EL (cell line): ENCODE results near the gene PTPRN2.

Experiments used
- DNase-seq: peaks from one replicate; pipeline ENCODE4 v3.0.0-alpha.2; 2016

Gene PTPRN2

DNA sequence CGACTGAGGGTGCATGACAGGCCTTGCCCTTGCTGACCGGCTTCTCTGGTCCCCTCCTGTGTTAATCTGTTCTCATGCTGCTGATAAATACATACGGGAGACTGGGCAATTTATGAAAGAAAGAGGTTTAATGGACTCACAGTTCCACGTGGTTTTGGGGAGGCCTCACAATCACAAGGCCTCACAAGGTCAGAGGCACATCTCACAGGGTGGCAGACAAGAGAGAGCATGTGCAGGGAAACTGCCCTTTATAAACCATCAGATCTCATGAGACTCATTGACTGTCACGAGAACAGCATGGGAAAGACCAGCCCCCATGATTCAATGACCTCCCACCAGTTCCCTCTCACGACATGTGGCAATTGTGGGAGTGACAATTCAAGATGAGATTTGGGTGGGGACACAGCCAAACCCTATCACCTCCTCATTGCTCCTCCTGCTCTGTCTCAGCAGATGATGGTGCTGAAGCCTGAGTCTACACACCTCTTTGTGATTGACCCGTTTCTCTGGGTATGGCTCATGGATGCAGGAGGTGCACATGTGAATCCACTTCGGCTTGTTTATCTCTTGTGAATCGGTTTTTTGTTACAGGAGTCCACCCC, 703.1 kb downstream of the PTPRN2 start:
- DNase-seq, result no peak

DNA sequence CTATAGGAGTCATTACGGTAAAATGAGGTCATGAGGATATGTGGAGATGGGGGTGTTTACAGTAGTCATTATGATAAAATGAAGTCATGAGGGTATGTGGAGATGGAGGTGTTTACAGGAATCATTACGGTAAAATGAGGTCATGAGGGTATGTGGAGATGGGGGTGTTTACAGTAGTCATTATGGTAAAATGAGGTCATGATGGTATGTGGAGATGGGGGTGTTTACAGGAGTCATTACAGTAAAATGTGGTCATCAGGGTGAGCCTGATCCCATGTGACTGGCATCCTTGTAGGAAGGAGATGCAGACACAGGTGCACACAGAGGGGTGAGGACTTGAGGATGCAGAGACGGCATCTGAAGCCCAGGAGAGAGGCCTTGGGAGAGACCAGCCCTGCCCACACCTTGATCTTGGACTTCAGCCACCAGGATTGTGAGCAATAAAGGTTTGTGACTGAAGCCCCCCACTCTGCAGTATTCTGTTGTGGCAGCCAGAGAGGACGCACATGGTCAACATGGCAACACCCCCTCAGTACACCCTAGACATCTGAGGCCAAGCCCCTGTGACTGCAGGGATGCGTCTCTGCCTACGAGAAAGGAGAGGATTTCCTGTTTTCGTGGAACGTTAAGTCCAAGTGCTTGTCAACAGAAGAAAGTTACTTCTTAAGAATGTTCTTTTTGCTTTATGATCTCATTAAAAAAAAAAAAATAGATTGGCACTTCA, 706.4 kb downstream of the PTPRN2 start:
- DNase-seq, result no peak

DNA sequence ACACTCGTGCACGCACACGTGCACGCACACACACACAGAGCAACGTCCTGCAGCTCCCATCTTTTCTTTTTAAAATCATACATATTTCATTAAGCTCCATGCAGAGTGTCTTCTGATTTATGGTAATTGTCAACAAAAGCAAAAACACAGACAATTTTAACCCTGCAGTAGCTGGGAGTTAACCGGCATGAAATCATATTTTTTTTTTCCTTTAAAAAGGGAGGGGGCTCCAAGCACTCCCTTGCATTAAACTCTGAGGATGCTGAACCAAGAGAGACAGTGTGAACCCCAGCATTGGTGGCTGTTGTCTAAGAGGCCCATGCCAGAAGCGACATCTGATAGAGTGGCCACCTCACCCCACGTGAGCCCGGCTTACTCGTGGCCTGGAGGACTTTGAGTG, 708.2 kb downstream of the PTPRN2 start:
- DNase-seq, result no peak

DNA sequence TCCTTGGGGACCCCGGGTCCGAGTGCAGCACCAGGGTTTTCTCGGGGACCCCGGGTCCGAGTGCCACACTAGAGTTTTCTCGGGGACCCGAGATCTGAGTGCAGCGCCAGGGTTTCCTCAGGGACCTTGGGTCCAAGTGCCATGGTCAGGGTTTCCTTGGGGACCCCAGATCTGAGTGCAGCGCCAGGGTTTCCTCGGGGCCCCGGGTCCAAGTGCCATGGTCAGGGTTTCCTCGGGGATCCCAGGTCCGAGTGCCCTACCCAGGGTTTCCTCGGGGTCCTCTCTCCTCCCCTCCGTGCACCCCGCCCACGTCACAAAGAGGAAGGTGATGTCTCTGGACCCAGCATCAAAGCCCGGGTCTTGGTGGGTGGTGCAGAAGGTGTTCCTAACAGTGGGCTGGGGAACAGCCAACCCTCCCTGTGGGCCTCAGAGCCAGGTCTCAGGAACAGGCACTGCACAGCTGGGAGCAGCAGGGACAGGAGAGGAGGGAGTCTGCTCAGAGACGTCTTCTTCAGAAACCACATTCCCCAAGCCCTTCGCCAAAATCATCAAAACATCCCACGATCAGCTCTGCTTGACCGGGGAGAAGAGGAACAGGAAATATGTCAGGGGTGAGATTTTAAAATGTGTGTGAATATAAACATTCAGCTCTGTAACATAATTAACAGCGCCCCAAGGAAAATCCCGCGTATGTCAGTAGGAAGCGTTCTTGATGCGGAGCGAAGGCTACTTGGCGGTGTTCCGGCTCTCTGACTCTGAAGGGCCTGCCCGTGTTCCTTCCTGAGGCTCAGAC, 710.1 kb downstream of the PTPRN2 start:
- DNase-seq, result no peak

DNA sequence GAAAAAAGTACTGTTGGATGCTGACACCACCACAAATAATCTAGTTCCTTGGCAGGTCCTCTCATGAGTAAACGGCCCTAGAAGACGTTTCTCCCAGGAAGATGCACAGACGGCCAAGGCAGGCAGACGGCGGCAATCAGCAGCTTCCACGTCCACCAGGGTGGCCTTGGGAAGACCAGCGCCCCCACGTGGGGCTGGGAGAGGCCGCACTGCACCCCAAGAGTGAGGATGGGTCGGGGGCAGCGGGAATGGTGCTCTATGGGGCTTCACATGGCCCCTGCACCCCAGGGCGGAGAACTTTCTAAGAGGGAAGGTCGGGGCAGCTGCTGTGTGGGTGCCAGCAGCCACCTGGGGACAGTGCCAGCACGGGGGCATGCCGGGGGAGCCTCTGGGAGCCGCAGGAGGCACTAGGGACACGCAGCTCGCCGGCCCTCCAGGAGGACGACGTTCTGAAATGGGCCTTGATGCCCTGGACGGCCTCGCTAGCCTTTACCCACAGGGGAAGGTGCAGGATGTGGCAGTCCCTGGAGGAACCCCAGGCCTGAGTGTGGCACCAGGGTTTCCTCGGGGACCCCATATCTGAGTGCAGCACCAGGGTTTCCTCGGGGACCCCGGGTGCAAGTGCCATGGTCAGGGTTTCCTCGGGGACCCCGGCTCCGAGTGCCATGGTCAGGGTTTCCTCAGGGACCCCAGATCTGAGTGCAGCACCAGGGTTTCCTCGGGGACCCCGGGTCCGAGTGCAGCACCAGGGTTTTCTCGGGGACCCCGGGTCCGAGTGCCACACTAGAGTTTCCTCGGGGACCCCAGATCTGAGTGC, 710.9 kb downstream of the PTPRN2 start:
- DNase-seq, result no peak

DNA sequence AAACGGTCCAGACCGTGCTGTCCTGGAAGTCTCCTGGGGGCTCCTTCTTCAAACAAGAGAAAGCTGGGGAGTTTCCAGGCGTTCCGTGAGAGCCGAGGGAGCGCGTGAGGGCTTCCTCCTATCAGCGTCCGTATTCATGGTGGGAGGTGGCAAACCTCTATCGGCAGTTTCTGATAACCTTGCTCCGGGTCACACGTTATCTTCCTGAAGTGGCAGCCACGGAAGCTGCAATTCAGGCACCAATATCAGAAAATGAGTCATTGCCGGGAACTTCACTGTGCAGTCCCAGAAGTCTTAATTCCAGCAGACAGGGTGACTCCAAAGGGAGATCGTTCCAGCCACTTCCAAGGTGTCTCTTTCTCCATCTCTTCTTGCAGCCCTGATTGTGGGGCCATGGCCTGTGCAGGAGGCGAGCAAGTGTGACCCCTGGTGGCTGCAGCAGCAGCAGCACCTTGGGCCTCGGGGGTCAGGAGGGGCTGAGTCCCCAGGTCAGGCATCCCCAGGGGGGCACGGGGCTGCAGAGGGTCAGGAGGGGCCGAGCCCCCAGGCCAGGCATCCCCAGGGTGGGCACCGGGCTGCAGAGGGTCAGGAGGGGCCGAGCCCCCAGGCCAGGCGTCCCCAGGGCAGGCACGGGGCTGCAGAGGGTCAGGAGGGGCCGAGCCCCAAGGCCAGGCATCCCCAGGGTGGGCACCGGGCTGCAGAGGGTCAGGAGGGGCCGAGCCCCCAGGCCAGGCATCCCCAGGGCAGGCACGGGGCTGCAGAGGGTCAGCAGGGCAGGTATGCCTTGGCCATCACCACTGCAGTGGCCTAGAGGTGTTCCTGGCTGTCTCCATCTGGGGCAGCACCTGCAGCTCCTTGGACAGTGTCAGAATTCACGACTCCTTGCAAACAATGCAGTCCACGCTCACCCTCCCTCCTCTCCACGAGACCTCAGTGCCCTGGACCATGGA, 712.1 kb downstream of the PTPRN2 start:
- no peak for DNase-seq

DNA sequence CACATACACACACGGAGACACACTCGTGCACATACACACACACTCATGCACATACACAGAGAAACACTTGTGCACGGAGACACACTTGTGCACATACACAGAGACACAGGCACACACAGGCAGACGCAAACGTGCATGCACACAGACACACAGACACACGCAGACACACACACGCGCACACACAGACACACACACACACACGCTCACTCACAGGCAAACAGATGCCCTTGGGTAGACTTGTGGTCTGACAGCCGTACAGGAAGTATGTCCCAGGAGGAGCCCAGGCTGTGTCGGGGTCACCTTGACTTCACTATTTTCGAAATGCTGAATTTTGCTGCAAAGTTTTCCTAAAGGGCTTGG, 712.8 kb downstream of the PTPRN2 start:
- no peak for DNase-seq

DNA sequence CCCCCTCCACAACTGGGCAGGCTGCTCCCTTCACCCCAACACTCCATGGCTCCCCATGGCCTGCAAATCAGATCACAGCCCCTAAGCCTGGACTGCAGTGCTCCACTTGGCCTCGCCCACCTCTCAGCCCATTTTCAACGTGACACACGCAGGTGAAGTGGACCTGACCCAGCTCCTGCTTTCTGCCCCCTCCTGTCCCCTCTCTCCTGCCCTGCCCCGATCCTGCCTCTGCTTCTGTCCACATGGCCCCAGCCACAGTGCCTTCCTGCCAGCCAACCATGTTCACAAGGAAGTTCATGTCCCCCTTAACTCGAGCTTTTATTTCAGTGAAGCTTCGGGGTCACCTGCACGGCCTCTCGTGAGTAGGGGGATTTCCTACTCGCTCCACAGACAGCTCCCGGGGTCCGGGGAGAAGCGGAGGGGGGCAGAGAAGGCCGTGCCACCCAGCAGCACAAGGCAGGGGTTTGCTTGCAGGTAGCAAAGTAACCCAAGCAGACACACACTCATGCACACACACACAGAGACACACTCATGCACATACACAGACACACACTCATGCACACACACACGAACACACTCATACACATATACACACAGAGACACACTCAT, 713.3 kb downstream of the PTPRN2 start:
- DNase-seq, result no peak

DNA sequence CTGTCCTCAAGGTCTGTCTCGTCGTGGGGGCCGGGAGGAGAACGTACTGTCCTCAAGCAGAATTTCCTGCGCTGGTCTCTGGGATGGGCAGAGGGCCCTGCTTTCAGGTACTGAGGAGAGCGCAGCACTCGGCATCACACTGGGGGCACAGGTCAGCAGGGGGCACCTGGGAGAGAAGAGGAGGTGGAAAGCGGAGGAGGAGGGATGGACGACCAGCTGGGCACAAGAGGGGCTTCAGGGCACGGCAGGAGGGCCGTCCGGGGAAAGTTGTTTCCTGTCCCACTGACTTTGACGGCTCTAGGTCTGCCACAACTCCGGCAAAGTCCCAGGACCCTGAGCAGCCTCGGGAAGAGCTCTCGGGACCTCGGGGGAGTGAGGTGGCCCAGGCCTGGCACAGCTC, 714.0 kb downstream of the PTPRN2 start:
- DNase-seq, result no peak

DNA sequence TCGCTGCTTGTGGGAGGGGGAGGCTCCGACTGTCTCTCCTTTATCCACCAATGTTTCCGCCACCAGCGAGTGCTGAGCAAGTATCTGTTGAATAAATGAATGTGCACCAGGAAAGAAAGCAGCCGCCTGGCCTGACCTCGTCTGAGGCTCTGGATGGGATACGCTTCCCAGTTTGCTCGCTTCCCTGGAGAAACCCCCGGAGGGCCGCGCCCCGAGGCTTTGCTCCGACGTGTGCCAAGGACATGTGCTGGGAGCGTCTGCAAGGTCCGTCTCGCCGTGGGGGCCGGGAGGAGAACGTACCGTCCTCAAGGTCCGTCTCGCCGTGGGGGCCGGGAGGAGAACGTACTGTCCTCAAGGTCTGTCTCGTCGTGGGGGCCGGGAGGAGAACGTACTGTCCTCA, 714.4 kb downstream of the PTPRN2 start:
- DNase-seq, result no peak

DNA sequence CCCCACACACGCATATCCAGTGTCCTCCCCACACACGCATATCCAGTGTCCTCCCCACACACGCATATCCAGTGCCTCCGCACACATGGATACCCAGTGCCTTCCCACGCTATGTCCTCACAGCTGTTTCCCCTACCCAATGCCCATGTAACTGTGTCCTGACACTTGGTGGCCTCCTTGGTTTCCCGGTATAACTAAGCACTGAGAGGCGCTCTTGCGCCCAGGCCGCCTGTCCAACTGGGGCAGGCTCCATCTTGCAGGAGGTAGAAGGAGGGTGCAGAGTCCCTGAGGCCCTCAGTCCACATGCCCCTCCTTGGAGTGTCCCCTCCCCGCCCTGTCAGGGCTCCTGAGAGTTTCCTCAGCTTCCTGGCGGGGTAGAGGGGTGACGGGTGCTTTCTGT, 715.2 kb downstream of the PTPRN2 start:
- no peak for DNase-seq

DNA sequence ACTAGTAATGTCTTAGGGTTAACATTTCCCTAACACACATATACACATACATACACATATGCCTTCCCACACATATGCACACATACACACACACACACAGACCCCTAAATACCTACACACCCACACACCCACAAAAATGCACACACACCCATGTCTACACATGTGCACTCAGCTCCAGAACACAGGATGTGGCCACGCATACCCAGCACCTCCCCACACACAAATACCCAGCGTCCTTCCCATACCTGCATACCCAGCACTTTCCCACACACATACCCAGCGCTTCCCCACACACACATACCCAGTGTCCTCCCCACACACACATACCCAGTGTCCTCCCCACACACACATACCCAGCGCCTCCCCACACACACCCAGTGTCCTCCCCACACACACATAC, 715.9 kb downstream of the PTPRN2 start:
- no peak for DNase-seq

DNA sequence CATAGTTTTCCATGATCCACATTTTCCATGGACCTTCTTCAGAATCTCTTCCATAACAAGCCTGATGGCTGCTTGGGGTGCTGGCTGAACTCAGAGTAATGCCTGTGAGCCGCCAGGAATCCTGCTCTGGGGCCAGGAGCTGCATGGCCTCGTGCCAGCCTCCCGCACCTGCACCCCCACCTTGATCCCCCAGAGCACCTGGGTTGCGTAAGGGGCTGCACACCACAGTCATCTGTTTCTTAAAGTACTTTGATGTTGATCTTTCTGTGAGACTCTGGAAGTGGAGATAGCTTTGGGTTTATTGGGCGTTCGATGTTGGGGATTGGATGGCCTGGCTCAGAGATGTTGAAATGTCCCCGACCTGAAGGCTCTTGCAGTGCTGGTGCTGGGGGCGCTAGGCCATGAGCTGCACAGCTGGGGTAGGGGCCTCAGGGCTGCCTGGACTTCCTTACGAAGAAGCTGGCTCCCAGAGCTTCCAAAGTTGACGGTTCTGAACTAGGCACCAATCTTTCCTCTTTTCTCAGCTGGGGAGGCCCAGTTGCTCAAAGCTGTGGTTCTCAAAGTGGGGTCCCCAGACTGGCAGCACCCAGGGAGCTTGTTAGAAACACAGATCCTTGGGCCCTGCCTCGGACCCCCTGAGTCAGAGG, 716.9 kb downstream of the PTPRN2 start:
- no peak for DNase-seq

DNA sequence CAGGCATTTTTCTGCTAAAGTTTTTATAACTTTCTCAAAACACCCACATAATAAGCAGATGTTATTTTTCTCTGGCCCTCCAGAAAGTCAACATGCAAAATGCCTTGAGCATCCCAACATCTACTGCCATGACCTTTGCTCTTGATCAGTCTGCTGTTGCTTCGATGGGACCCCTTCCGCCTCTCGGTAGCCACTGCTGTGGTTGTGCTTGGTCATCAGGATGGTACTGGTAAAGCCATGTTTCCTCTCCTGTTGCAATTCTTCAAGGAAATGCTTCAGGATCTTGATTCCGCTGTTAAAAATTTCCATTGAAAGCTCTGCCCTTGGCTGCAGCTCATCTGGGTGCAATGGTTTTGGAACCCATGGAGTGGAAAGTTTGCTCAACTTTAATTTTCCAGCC, 717.8 kb downstream of the PTPRN2 start:
- DNase-seq, result no peak

DNA sequence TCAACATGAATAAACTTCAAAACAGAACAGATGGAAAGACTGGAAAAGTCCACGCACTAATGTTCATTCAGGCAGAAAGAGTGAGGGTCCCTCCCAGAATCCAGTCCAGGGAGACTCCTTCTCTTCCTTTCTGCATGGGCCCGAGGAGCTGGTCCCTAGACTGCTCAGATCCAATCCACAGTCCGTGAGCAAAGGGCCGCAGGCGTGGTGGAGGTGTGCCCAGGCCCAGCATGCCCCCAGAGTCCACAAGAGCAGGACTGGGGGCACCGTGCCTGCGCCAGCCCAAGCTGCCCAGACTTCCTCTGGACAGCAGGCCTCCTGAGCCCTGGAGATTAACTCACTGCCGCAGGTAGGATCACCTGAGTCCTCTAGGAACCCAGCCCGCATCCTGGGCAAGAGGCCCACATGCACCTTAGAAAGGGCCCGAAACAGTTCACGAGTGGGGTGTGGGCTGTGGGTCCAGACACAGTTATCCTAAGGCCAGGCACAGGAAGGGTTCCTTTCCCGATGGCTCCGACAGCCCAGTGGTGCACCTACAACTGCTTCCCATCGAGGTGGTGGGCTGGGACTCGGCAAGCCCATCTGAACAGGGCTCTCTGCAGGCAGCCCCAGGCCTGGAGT, 719.8 kb downstream of the PTPRN2 start:
- DNase-seq, result no peak

DNA sequence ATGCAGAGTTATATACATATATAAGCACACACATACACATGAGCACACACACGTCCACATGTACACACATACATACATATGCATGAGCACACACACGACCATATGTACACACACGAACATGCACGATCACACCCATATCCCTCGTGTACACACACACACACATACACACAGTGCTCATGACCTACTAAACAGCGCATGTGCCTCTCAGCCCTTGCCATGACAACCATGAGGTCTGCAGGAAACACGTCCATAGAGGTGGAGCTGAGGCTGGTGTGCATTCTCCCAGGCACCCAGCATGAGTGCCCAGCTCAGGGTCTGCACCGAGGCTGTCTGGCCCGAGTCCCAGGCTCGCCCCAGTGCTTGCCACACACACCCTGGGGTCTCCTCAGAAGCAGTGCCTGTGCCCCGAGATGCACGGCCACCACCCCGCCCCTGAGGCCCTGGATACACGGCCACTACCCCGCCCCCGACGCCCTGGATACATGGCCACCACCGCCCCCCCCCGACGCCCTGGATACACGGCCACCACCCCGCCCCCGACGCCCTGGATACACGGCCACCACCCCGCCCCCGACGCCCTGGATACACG, 721.2 kb downstream of the PTPRN2 start:
- DNase-seq, result no peak

DNA sequence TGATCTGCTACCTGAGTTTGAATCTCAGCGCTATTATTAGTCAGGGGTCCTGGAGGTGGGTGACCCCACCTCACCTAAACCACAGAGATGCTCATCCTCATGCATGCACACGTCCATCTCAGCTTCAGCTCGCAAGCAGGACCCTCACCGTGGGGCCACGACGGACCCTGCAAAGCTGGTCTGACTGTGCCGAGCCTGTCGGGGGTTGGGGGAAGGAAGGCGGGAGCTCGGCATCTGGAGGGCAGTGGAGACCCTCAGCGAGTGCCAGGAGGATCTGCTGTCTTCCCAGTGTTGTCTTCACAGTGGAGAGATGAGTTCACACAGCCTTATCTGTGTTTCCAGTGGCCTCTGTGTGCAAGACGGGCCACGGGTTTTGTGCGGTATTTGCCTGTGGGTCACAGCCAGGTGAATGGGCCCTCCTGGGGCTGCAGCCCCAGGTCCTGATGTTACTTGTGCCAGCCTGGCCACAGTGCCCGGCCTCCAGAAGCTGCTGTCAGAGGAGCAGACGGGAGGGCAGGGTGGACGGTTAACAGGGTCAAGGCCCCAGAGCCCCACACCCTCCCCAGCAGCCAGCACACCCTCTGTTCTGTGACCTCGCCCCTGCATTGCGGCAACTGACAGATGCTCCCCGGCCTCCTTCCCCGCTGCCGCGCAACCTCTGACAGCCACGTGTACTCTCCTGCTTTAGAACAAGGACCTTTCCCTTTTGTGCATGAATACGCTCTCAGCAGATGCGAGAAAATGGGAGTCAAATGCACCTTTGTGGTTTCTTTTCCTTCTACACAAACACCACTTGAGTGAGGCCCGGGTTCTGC, 722.1 kb downstream of the PTPRN2 start:
- DNase-seq, result no peak

DNA sequence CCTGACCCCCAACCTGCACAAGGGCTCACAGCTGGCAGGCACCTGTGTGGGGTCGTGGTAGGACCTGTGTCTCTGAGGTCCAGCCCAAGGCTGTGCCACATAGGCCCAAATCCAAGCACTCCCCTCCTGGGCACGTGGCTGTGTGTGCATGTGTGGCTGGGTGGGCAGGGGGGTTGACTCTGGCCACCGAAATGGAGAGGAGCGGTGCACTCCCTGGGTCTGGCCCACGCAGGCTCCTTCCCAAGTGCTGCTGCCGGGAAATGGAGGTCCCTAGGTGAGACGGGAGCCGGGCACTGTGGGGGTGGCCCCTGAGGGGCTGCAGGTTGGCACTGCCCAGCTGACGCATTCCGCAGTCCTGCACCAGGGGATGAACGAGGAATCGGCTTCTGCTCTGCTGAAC, 722.7 kb downstream of the PTPRN2 start:
- DNase-seq, result no peak
